Aortic smooth muscle cell (primary cell): ENCODE data around the gene ZNF12. TPM values are rescaled to one million over a fixed set of nuclear protein-coding genes. Genes with fewer than 3 reads are reported as not detected.

ENCODE experiments used
- total RNA-seq: library from RNA; depleted of rRNA; stranded (reverse); fragments of >200 nt; gene quantifications from 2 replicates; pipeline ENCODE4 v1.2.3, GENCODE V29; 2014

Gene ZNF12
- total RNA-seq = 14.4 and 14.5 TPM in 2 replicates

DNA sequence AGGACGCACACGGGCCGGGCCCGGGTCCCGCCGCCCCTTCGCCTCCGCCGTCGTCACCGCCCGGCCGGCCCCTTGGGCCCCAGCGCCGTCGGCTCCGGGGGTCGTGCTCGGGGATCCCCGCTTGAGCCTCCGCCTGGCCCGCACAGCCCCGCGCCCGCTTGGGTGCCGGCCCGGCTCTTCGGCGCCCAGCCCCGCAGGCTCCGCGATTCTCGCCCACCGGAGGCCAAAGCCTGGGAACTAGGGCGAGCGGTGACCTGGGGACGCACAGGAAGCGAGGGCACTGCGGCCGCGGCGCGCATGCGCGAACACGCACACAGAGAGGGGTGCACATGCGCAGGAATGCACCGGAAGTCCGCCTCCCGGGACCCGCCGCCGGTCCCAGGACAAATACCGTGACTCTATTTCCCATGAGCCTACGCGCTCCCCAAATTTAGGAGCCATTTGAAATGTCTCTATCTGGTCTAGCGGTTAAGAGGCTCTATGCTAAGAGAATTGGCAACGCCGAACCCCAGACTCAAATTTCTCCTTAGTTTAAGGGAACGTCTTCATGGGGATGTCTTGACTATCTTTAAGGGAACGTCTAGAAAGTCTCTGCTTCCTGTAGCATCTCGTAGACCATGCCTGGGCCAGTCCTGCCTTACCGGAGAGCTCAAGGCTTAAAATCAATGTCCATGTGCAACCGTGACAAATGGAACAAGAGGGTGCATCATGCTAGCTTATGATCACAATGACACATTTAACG lies at the start of gene ZNF12:
Gene ZNF12, minus strand, starts transcription at position 282 of the 742 bp plus-strand sequence. CDS start 1,774 bp downstream, outside the sequence.

DNA sequence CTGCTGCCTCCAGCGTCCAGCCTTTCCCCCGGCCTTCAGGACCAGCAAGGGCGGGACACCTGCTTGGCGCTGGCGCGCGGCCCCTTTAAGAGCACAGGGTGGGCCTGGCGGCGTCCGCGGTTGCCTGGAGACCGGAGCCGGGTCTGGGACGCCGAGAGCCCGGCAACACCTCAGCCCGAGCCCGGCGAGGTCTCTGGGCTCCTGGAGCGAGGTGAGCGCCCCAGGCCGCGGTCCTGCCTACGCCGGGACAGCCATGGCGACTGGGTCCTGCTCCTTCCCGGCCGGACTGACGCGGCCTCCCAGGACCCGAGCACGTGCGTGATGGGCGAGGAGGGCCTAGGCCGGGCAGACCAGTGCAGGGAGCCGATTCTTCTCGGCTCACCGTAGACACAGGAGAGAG lies 47.2 kb upstream of the ZNF12 start, which contains the start of gene RSPH10B2:
Gene RSPH10B2, plus strand, starts transcription at position 140 of the 400 bp plus-strand sequence. CDS start 3,575 bp downstream, outside the sequence.

Other genes with a start within 250 kb of the ZNF12 start
- gene KDELR2, start 222.8 kb downstream of the ZNF12 start, total RNA-seq = 204 and 206 TPM in 2 replicates
- gene GRID2IP, start 155.5 kb downstream of the ZNF12 start, total RNA-seq = not detected in 2 replicates
- gene ZDHHC4, start 129.5 kb downstream of the ZNF12 start, total RNA-seq = 57.6 and 59.2 TPM in 2 replicates
- 6.1 and 6.3 TPM in 2 replicates for gene INTS15, start 116.9 kb downstream of the ZNF12 start, total RNA-seq
- 0.06 and 0.13 TPM in 2 replicates for gene ZNF853, start 91.3 kb downstream of the ZNF12 start, total RNA-seq
- 9.3 and 12.4 TPM in 2 replicates for gene ZNF316, start 69.6 kb downstream of the ZNF12 start, total RNA-seq
- gene RSPH10B2, start 47.2 kb upstream of the ZNF12 start, total RNA-seq = 0.19 TPM in 1 of 2 replicates, not detected in the other
- 42.0 and 52.0 TPM in 2 replicates for gene CCZ1B, start 119.3 kb upstream of the ZNF12 start, total RNA-seq